Neutrophil (primary cell): Measurements from ENCODE around the gene ABTB2.
"Not testable (repeated sequence)": the region's sequence is repeated elsewhere in the genome, so short reads cannot be mapped to it uniquely, and the experiment has no call there.

Experiments used
- H3K27ac ChIP-seq: fragments of 200-600 bp; sonication (generic); 2 replicates; pipeline ENCODE4 v1.5.1; 2016; ENCODE audit warnings: mild to moderate bottlenecking, moderate library complexity
- H3K27me3 ChIP-seq: fragments of 200-600 bp; sonication (generic); 2 replicates; pipeline ENCODE4 v1.6.0; 2016; ENCODE audit warnings: mild to moderate bottlenecking
- H3K36me3 ChIP-seq: fragments of 200-600 bp; sonication (generic); 2 replicates; pipeline ENCODE4 v1.5.1; 2017
- H3K4me1 ChIP-seq, 2 experiments: fragments of 200-600 bp in 1 of 2; sonication (generic) in 1 of 2; 1 replicate in 1 of 2; 2 replicates in 1 of 2; pipeline versions ENCODE4 v1.5.1 to v1.6.1; 2013 to 2016; ENCODE audit warnings: low read depth in 1 of 2, low read length in 1 of 2, mild to moderate bottlenecking in 1 of 2, moderate library complexity in 1 of 2; ENCODE audit not compliant: control insufficient read depth in 1 of 2, insufficient read depth in 1 of 2
- H3K4me3 ChIP-seq, 2 experiments: fragments of 200-600 bp in 1 of 2; sonication (generic) in 1 of 2; 1 replicate in 1 of 2; 2 replicates in 1 of 2; pipeline ENCODE4 v1.5.1; 2013 to 2016; ENCODE audit warnings: low read depth in 1 of 2, low read length in 1 of 2, mild to moderate bottlenecking in 1 of 2, moderate library complexity in 1 of 2
- H3K9me3 ChIP-seq: fragments of 200-600 bp; sonication (generic); 2 replicates; pipeline ENCODE4 v1.5.1; 2016
- CTCF ChIP-seq: fragments of 200-600 bp; sonication (generic); IDR thresholded peaks from 2 replicates; pipeline ENCODE4 v1.5.1; 2016; ENCODE audit warnings: antibody characterized with exemption

The ABTB2 gene

GRCh38 chr11:34181251-34181650, 176.6 kb downstream of the ABTB2 start:
- Histone ChIP-seq H3K27me3 (no peaks in the 10 kb centered on the region), H3K4me3 (no peak overlapping the region), H3K9me3 (no peaks in the 10 kb centered on the region), H3K27ac (no peak overlapping the region), H3K36me3 (no peaks in the 10 kb centered on the region), H3K4me1 (no peaks in the 10 kb centered on the region)
- TF ChIP-seq CTCF: no peak

DNA sequence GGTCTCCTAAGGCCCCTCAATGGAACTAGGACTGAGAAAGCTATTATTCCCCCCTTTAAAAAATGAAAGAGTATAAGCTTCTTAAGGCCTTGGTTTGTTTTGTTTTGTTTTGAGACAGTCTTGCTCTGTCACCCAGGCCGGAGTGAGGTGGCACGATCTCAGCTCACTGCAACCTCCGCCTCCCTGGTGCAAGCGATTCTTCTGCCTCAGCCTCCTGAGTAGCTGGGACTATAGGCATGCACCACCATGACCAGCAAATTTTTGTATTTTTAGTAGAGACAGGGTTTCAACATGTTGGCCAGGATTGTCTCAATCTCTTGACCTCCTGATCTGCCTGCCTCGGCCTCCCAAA, 177.0 kb downstream of the ABTB2 start:
- not testable (repeated sequence) for H3K4me1 ChIP-seq, H3K9me3 ChIP-seq, H3K27ac ChIP-seq, H3K4me3 ChIP-seq, H3K27me3 ChIP-seq, H3K36me3 ChIP-seq

DNA sequence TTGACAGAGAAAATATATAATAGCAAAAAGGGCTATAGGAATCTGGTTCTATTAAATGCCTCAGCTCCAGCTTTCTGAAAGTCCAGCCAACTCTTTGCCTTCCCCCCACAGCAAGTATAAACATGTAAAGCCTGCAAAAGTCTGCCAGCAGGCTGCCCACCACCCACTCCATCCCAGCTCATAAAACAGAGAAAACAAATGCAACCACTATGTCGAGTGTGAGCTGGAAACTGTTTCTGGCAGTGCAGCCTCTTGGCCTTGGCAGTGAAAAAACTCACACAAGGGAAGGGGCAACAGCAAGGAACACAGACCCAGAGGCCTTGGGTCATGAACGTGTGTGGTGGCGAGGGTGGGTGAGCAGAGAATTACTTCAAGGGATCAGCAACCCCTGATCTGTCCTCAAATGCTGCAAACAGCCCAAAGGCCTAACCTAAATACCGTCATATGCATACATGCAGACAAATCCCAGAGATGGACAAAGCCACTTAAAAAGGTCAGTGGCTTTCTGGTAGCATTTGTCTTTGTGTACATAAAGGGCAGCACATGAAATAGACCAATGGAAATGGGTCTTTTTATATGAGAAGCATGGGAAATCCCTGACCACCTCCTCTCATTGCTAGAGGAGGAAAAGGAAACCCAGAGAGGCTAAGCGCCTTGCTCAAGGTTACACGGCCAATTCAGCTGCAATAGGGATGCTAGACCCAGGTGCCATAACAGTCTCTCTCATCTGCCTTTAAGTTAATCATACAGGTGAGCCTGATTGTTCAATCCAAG, 177.6 kb downstream of the ABTB2 start:
- no peaks in the 10 kb centered on the region for H3K36me3 ChIP-seq
- TF ChIP-seq CTCF: no peak
- no peaks in the 10 kb centered on the region for H3K27me3 ChIP-seq
- H3K4me3 ChIP-seq: no peak overlapping the region
- no peaks in the 10 kb centered on the region for H3K9me3 ChIP-seq
- H3K4me1 ChIP-seq: no peaks in the 10 kb centered on the region
- H3K27ac ChIP-seq: no peak overlapping the region

DNA sequence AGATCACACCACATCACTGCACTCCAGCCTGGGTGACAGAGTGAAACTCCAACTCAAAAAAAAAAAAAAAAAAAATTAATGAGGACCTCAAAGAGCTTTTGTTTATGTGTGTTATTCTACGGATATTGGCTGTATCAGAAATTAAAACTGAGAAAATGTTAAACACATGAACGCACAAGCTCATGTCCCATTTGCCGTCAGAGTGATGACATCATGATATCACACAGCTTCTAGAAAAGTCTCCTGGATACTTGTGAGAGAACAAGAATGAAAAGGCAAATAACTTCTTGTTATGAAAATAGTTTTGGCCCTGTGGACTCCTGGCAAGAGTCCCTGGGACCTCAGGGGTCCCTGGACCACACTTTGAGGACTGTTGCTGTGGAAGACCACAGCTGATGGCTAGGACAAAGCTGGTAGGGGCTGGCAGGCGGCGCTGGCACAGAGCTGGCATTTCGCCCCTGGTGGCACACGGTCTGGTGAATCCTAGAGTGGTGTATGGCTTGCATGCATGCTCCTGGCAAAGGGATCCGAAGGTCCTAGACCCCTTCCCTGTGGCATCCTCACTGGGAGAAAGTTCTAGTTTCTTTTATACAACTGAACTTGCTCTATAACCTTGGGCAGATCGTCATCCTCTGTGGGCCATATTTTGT, 178.7 kb downstream of the ABTB2 start:
- H3K4me3 ChIP-seq: no peak overlapping the region
- H3K4me1 ChIP-seq: peaks cover 0 to 6% of the 10 kb centered on the region in 2 experiments
- TF ChIP-seq CTCF: no peak
- no peak overlapping the region for H3K27ac ChIP-seq
- no peaks in the 10 kb centered on the region for H3K36me3 ChIP-seq
- no peaks in the 10 kb centered on the region for H3K9me3 ChIP-seq
- H3K27me3 ChIP-seq: peaks cover 5% of the 10 kb centered on the region

GRCh38 chr11:34178209-34178821, 179.5 kb downstream of the ABTB2 start:
- Histone ChIP-seq H3K4me1 (peaks cover 0 to 6% of the 10 kb centered on the region in 2 experiments), H3K27me3 (peaks cover 5% of the 10 kb centered on the region), H3K4me3 (no peak overlapping the region), H3K27ac (no peak overlapping the region), H3K9me3 (no peaks in the 10 kb centered on the region), H3K36me3 (no peaks in the 10 kb centered on the region)
- no peak for TF ChIP-seq CTCF

- no peak overlapping the region for H3K4me3 ChIP-seq
- H3K27ac ChIP-seq: no peak overlapping the region
- H3K36me3 ChIP-seq: peaks cover 6% of the 10 kb centered on the region
- H3K27me3 ChIP-seq: peaks cover 5% of the 10 kb centered on the region
- TF ChIP-seq CTCF: no peak
- H3K9me3 ChIP-seq: no peaks in the 10 kb centered on the region
- H3K4me1 ChIP-seq: peaks cover 0 to 6% of the 10 kb centered on the region in 2 experiments
These were observed 181.0 kb downstream of the ABTB2 start for GRCh38 chr11:34176751-34177209.
